Upper lobe of left lung (tissue), 6 donors: ENCODE data around the gene CACNA1F. TPM values are rescaled to one million over a fixed set of nuclear protein-coding genes. Genes with fewer than 3 reads are reported as not detected.

Experiments used
- ATAC-seq, 2 donors: fragments of 200-7000 bp; cut with Tn5 transposase; one replicate each; pipeline ENCODE4 v1.9.1; 2022; ENCODE audit warnings: mild to moderate bottlenecking in 2 of 2, moderate library complexity in 2 of 2; ENCODE audit not compliant: low FRiP score in 2 of 2
- DNase-seq, 2 donors: peaks; one replicate each; pipeline ENCODE4 v3.0.0-alpha.2; 2019 to 2020
- H3K27ac ChIP-seq, 4 donors: fragments of 200-600 bp; sonication (generic); one replicate each; pipeline ENCODE4 v1.5.1; 2016 to 2019
- H3K27me3 ChIP-seq, 4 donors: fragments of 200-600 bp; sonication (generic); one replicate each; pipeline ENCODE4 v1.5.1; 2017 to 2019
- H3K36me3 ChIP-seq, 4 donors: fragments of 200-600 bp; sonication (generic); one replicate each; pipeline ENCODE4 v1.5.1; 2016 to 2019
- H3K4me1 ChIP-seq, 4 donors: fragments of 200-600 bp; sonication (generic); one replicate each; pipeline ENCODE4 v1.5.1; 2018 to 2019
- H3K4me3 ChIP-seq, 4 donors: fragments of 200-600 bp; sonication (generic); one replicate each; pipeline ENCODE4 v1.5.1; 2017 to 2019; ENCODE audit warnings: mild to moderate bottlenecking in 2 of 4, moderate library complexity in 1 of 4
- H3K9me3 ChIP-seq, 4 donors: fragments of 200-600 bp; sonication (generic); one replicate each; pipeline ENCODE4 v1.5.1; 2018 to 2019
- CTCF ChIP-seq, 6 experiments: fragments of 450-650 bp in 4 of 6; fragments of 200-600 bp in 2 of 6; sonication (generic) in 2 of 6; IDR thresholded peaks; one replicate each; pipeline ENCODE4 v1.5.1; 2016 to 2019; ENCODE audit warnings: antibody characterized with exemption in 6 of 6
- EP300 ChIP-seq, 4 donors: sonication (generic); formaldehyde crosslinking; IDR thresholded peaks; one replicate each; pipeline ENCODE4 v1.5.1; 2017; ENCODE audit warnings: antibody characterized with exemption in 4 of 4, control low read depth in 2 of 4
- POLR2A ChIP-seq, 4 donors: fragments of 450-650 bp; IDR thresholded peaks; one replicate each; pipeline ENCODE4 v1.5.1; 2016 to 2017; ENCODE audit warnings: antibody characterized with exemption in 4 of 4, mild to moderate bottlenecking in 2 of 4
- POLR2AphosphoS5 ChIP-seq, 2 donors: sonication (generic); formaldehyde crosslinking; IDR thresholded peaks; one replicate each; pipeline ENCODE4 v1.5.1; 2017; ENCODE audit warnings: antibody characterized with exemption in 2 of 2
- WGBS, 2 donors: methylation state at CpG; one replicate each; pipeline ENCODE4 v1.1.5; 2017 to 2018; 5-methylcytosine and 5-hydroxymethylcytosine counted together
- total RNA-seq, 6 donors: library from RNA; depleted of rRNA in 4 of 6; stranded (reverse); fragments of >200 nt in 4 of 6; gene quantifications; one replicate each; pipeline versions ENCODE4 v1.1.0 to v1.2.1, GENCODE V29; 2016 to 2021
- donor health status: DM: no; HTN: no; CAD: no; lungs with moderate emphysema.
- donor health status: DM: no; HTN: yes; CAD: no; lungs with severe emphysema.

The CACNA1F gene
- total RNA-seq, 6 donors from 2014 or later, result 0.46 to 6.3 (median 1.7) TPM

DNA sequence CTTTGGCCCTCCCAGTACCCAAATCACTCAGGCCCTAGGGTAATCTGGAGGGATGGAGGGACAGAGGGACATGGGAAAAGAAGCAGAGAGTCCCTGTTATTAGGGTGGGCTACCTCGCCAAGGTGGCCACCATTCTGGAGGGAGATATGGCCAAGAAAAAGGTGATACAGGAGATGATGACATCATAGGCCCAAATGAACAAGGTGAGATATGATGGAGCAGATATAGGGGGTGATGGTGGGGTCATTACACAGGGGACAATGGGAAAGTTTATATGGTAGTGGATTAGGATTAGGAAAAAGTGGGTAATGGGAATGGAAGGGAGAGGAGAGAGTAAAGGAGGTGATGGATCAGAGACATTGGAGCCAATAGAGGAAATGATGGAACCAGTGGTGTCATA, 20.3 kb downstream of the CACNA1F start:
- Histone ChIP-seq H3K27ac (no peak overlapping the region), H3K4me1 (no peaks in the 10 kb centered on the region), H3K9me3 (no peaks in the 10 kb centered on the region), H3K27me3 (no peaks in the 10 kb centered on the region), H3K4me3 (no peak overlapping the region), H3K36me3 (no peaks in the 10 kb centered on the region)
- no peak for TF ChIP-seq CTCF (IDR thresholded peaks at IDR 0.05)
- no peak for TF ChIP-seq POLR2A (IDR thresholded peaks at IDR 0.05)
- no peak for TF ChIP-seq POLR2AphosphoS5 (IDR thresholded peaks at IDR 0.05)
- no peak for TF ChIP-seq EP300 (IDR thresholded peaks at IDR 0.05)
- DNase-seq (no peak), ATAC-seq (no peak)
- WGBS, 2 donors, result 63 to 83% methylated on average over 1 of the region's 1 CpG

DNA sequence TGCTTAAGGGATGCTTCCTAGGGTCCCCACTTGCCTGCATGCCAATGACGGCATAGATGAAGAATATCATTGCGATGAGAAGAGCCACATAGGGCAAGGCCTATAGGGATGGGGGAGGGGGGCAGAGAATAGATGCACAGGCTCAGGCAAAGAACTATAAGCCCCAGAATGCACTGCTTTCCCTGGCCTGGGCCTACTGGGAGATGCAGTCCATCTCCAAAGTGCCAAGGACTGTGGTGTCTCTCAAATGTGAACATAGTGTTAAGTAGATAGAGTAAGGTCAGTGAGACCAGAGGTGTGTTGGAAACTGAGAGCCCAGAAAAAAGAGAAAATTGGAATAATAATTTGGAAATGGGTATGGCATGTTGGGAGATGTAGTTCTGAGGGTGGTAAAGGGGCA, 20.9 kb downstream of the CACNA1F start:
- Histone ChIP-seq H3K27ac (no peak overlapping the region), H3K9me3 (no peaks in the 10 kb centered on the region), H3K4me3 (no peak overlapping the region), H3K27me3 (no peaks in the 10 kb centered on the region), H3K36me3 (no peaks in the 10 kb centered on the region), H3K4me1 (no peaks in the 10 kb centered on the region)
- DNase-seq, result no peak
- WGBS, 2 donors, result 73 to 83% methylated on average over 1 to 2 of the region's 2 CpGs
- no peak for TF ChIP-seq EP300 (IDR thresholded peaks at IDR 0.05)
- TF ChIP-seq CTCF (IDR thresholded peaks at IDR 0.05), result no peak
- TF ChIP-seq POLR2A (IDR thresholded peaks at IDR 0.05), result no peak
- no peak for TF ChIP-seq POLR2AphosphoS5 (IDR thresholded peaks at IDR 0.05)
- ATAC-seq, result no peak

- no peak for DNase-seq
- Histone ChIP-seq H3K27ac (no peak overlapping the region), H3K4me1 (no peaks in the 10 kb centered on the region), H3K9me3 (no peaks in the 10 kb centered on the region), H3K27me3 (no peaks in the 10 kb centered on the region), H3K4me3 (no peak overlapping the region), H3K36me3 (no peaks in the 10 kb centered on the region)
- 81% methylated on average over 9 of the region's 9 CpGs; no CpG with 5 or more reads in 1 of the 2 donors for WGBS, 2 donors
- TF ChIP-seq POLR2A (IDR thresholded peaks at IDR 0.05) (no peak), CTCF (IDR thresholded peaks at IDR 0.05) (no peak), EP300 (IDR thresholded peaks at IDR 0.05) (no peak), POLR2AphosphoS5 (IDR thresholded peaks at IDR 0.05) (no peak)
- ATAC-seq, result no peak
Measured at GRCh38 chrX:49211074-49211473, 22.1 kb downstream of the CACNA1F start.

DNA sequence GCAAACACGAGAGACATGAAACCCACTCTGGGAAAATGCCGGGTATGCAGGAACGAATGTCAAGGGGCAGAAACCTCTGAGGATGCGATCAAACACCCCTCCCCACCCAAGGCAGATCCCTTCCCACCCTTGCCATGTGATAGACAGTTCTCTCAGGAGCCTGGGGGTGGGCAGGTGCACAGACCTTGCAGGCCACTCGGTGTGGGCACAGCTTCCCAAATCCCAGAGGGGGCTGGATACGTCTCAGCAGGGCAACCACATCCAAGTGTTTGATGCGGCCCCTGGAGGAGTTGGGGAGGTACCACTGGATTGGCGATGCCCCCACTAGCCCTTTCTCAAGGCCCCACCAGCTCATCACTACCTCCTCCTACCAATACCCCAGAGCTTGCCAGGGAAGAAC, 22.7 kb downstream of the CACNA1F start:
- no peaks in the 10 kb centered on the region for H3K9me3 ChIP-seq
- H3K27me3 ChIP-seq, result no peaks in the 10 kb centered on the region
- no peak overlapping the region for H3K27ac ChIP-seq
- H3K36me3 ChIP-seq, result no peaks in the 10 kb centered on the region
- no peaks in the 10 kb centered on the region for H3K4me1 ChIP-seq
- no peak overlapping the region for H3K4me3 ChIP-seq
- DNase-seq, result no peak
- ATAC-seq, result no peak
- 72% methylated on average over 8 of the region's 8 CpGs; no CpG with 5 or more reads in 1 of the 2 donors for WGBS, 2 donors
- no peak for TF ChIP-seq POLR2A (IDR thresholded peaks at IDR 0.05)
- TF ChIP-seq CTCF (IDR thresholded peaks at IDR 0.05), result no peak
- TF ChIP-seq EP300 (IDR thresholded peaks at IDR 0.05), result no peak
- TF ChIP-seq POLR2AphosphoS5 (IDR thresholded peaks at IDR 0.05), result no peak

DNA sequence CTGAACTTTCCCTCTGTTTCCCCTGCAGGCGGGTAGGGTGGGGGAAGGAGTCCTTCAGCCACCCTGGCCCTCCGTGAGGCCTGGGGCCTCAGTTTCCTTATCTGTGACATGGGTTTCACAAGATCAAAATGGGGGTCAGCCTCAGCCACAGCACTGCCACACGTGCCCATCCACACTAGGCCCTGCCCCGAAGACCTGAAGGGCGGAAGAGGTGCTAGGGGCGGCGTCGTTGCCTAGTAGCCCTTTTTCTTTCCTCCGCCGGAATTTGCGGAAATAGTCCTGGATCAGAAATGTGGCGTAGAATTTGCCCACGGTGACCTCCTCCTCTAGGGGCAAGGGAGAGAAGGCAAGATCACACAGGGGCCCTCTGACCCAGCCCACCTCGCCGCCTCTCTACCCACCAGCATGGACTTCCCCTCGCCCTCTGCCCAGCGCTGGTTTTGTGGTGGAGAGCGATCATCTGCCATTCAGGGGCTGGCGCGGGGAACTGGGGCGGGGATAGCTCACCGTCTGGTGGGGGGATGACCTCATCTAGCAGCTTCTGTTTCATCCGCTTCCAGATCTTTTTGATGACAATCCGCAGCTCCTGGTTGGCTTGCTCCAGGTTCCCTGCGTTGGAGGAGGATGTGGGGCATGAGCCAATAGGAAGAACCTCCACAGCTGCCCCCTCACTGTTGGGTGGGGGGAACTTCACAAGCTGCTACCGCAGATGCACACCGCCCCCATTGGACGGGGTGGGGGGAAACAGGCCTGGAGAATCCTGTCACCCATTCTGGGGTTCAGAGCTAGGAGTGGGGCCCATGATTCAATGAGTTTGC, 23.5 kb downstream of the CACNA1F start:
- Histone ChIP-seq H3K4me1 (no peaks in the 10 kb centered on the region), H3K4me3 (no peak overlapping the region), H3K27me3 (no peaks in the 10 kb centered on the region), H3K9me3 (no peaks in the 10 kb centered on the region), H3K27ac (no peak overlapping the region), H3K36me3 (no peaks in the 10 kb centered on the region)
- DNase-seq, result no peak
- TF ChIP-seq POLR2A (IDR thresholded peaks at IDR 0.05) (no peak), POLR2AphosphoS5 (IDR thresholded peaks at IDR 0.05) (no peak), EP300 (IDR thresholded peaks at IDR 0.05) (no peak), CTCF (IDR thresholded peaks at IDR 0.05) (no peak)
- no peak for ATAC-seq
- 26 to 57% methylated on average over 7 to 27 of the region's 28 CpGs for WGBS, 2 donors
